ENCODE measurements around the gene ZNF480. TPM values are rescaled to one million over a fixed set of nuclear protein-coding genes. Genes with fewer than 3 reads are reported as not detected.
A peak's percentile ranks its signal among the peaks of the same experiment; 100 is the strongest.

Gene ZNF480
- total RNA-seq, 1 donor from 2014 or later, result 8.8 TPM

DNA sequence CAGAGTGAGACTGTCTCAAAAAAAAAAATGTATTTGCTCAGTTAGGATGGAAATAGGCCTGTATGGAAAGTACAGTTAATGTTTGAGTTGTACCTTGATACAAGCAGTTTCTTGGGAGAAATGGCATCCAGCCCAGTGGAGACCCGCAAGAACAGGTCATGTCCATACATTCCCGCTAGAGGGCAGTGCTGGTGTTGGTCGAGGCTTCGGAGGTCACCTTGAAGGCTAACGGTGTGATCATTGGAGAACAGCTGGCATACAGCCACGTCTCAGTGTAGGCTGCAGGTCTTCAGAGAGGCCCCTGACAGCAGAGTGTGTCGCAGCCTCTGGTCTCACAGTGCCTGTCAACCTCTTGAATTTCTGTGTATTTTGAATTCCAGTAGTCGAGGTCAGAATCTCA lies 46.6 kb downstream of the ZNF480 start:
- intact Hi-C loops (cut with DNase I), result no loop called here
- no peak overlapping the region for H3K4me3 ChIP-seq
- DNase-seq, result no peak
- ATAC-seq, result peak; percentile 82
- H3K27me3 ChIP-seq, result no peaks in the 10 kb centered on the region
- no peaks in the 10 kb centered on the region for H3K4me1 ChIP-seq
- H3K9me3 ChIP-seq, result no peaks in the 10 kb centered on the region
- H3K27ac ChIP-seq, result no peak overlapping the region
- peaks cover 9% of the 10 kb centered on the region for H3K36me3 ChIP-seq
- TF ChIP-seq, protein P1, sequence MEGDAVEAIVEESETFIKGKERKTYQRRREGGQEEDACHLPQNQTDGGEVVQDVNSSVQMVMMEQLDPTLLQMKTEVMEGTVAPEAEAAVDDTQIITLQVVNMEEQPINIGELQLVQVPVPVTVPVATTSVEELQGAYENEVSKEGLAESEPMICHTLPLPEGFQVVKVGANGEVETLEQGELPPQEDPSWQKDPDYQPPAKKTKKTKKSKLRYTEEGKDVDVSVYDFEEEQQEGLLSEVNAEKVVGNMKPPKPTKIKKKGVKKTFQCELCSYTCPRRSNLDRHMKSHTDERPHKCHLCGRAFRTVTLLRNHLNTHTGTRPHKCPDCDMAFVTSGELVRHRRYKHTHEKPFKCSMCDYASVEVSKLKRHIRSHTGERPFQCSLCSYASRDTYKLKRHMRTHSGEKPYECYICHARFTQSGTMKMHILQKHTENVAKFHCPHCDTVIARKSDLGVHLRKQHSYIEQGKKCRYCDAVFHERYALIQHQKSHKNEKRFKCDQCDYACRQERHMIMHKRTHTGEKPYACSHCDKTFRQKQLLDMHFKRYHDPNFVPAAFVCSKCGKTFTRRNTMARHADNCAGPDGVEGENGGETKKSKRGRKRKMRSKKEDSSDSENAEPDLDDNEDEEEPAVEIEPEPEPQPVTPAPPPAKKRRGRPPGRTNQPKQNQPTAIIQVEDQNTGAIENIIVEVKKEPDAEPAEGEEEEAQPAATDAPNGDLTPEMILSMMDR (IDR thresholded peaks at IDR 0.05), result peak; percentile 55

DNA sequence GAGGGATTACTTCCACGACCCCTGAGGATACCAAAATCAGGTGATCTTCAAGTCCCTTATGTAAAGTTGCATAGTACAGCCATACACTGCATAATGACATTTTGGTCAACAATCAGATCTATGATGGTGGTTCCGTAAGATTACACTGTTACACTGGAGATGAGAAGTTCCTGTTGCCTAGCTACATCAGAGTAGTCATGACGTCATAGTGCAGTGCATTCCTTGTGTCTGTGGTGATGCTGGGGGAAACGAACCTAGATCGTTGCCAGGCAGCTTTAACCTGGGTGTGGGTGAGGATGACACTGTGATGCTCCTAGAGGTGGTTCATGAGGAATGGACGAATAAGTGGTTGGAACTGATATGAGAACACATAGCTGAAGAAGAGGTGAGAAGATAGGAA lies 48.2 kb downstream of the ZNF480 start:
- Histone ChIP-seq H3K27ac (no peak overlapping the region), H3K9me3 (no peaks in the 10 kb centered on the region), H3K4me3 (no peak overlapping the region), H3K4me1 (no peaks in the 10 kb centered on the region), H3K27me3 (no peaks in the 10 kb centered on the region), H3K36me3 (peaks cover 22% of the 10 kb centered on the region)
- intact Hi-C loops (cut with DNase I), result no loop called here
- DNase-seq, result no peak
- ATAC-seq, result no peak
- TF ChIP-seq, protein P1 (IDR thresholded peaks at IDR 0.05), result no peak

DNA sequence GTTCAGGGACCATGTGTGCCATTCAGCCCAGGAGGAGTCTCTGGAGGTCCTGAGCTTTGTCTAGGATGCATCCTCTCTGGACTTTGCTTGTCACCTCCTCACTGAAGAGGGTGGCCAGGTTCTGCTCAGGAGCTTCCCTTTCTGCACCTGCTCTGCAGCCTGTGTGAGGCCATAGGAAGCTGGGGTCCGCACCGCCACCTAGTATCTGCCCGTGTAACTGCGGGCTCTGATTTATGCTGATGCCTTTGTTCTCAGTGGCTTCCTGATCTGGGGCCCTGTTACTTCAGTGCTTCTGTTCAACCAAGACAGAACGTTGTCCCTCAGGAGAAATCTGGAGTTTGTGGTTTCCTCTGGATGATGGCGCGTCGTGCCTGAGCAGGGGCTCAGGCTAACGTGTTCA lies 54.5 kb downstream of the ZNF480 start:
- H3K27me3 ChIP-seq, result no peaks in the 10 kb centered on the region
- peaks cover 41% of the 10 kb centered on the region for H3K36me3 ChIP-seq
- no peak overlapping the region for H3K27ac ChIP-seq
- no peak overlapping the region for H3K4me3 ChIP-seq
- no peaks in the 10 kb centered on the region for H3K9me3 ChIP-seq
- no peak for DNase-seq
- TF ChIP-seq, protein P1 (IDR thresholded peaks at IDR 0.05), result no peak
- no peak for ATAC-seq
- intact Hi-C loops (cut with DNase I), result no loop called here
- H3K4me1 ChIP-seq, result no peaks in the 10 kb centered on the region

DNA sequence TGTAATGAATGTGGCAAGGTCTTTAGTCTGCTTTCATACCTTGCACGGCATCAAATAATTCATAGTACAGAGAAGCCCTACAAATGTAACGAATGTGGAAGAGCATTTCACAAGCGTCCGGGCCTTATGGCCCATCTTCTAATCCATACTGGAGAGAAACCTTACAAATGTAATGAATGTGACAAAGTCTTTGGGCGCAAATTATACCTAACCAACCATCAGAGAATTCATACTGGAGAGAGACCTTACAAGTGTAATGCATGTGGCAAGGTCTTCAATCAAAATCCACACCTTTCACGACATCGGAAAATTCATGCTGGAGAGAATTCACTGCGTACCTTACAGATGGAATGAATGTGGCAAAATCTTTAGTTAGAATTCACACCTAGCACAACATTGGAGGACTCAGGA lies 69.5 kb downstream of the ZNF480 start:
- TF ChIP-seq, protein P1 (IDR thresholded peaks at IDR 0.05), result no peak
- Histone ChIP-seq H3K27ac (no peak overlapping the region), H3K36me3 (no peaks in the 10 kb centered on the region), H3K4me1 (peaks cover 7% of the 10 kb centered on the region), H3K9me3 (peaks cover 57% of the 10 kb centered on the region), H3K4me3 (no peak overlapping the region), H3K27me3 (no peaks in the 10 kb centered on the region)
- intact Hi-C loops (cut with DNase I), result no loop called here
- DNase-seq, result no peak
- no peak for ATAC-seq

DNA sequence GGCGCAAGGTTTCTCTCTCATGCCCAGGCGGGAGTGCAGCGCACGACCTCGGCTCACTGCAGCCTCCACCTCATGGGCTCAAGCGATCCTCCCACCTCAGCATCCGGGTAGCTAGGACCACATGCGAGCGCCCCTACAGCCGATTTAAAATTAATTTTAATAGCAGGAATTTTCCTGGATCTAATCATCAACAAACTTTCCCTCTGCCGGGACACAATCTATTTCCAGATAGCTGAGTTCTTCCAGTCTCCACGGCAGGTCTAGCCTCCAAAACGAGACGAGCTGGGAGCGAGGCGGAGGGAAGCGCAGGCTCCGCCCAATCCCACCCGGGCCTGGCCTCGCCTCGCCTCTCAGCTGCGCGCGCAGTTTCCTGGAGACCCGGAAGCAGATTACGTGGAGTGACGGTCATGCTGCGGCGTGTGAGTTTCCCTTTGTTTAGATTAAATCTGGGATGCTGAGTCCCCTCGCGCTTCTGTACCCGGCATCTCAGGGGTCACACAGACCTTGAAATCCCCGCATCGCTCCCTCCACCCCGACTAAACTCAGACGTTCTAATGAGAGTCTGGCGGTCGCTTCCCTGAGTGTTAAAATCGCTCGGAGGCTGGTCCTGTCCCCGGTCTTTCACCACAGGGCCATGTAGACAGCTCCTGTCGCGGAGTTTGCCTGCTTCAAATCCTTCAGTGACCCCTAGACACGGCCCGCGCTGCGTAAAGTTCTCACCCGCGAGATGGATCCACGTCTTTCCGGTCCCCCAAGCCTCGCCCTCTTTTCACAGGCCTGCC lies 72.8 kb downstream of the ZNF480 start, which contains the start of gene ZNF880:
TSS of gene ZNF880 (plus strand) at position 365 of the 782 bp plus-strand sequence. CDS start at position 408, 43 bp downstream.
- intact Hi-C loops (cut with DNase I), result no loop called here
- peak; percentile 100 for ATAC-seq
- DNase-seq, result peak; percentile 95
- Histone ChIP-seq H3K27me3 (no peaks in the 10 kb centered on the region), H3K4me1 (peaks cover 7% of the 10 kb centered on the region), H3K9me3 (peaks cover 38% of the 10 kb centered on the region), H3K4me3 (peak within 1 kb of the TSS; percentile 74), H3K36me3 (peaks cover 17% of the 10 kb centered on the region), H3K27ac (peak within 1 kb of the TSS; percentile 96)
- TF ChIP-seq, protein P1 (IDR thresholded peaks at IDR 0.05), result no peak
